Activated CD8-positive, alpha-beta T cell treated with anti-CD3 and anti-CD28 coated beads, Interleukin-2, amount 10 ng/mL, durations not matched to agents 7 days and 5 days (primary cell): Measurements from ENCODE around the gene RPS27L. TPM values are rescaled to one million over a fixed set of nuclear protein-coding genes. Genes with fewer than 3 reads are reported as not detected.

ENCODE experiments used
- ATAC-seq: fragments of 150-1000 bp; cut with Tn5 transposase; one replicate; pipeline ENCODE4 v1.10.0; 2021; ENCODE audit warnings: moderate library complexity
- CTCF ChIA-PET: fragments of 350-600 bp; sonication (Branson Sonifier 250); formaldehyde crosslinking; loops from one replicate; lab custom pipeline; 2021; ENCODE audit warnings: antibody characterized with exemption; lab: Charles Lee
- POLR2A ChIA-PET: fragments of 350-600 bp; sonication (Branson Sonifier 250); formaldehyde crosslinking; loops from one replicate; lab custom pipeline; 2021; ENCODE audit warnings: antibody characterized with exemption; lab: Charles Lee
- DNase-seq: peaks from one replicate; pipeline ENCODE4 v3.0.0-alpha.2; 2020
- H3K27ac Mint-ChIP-seq: one replicate; pipeline ENCODE4 v1.8.0; 2021; ENCODE audit warnings: mild to moderate bottlenecking, mixed read lengths
- H3K27me3 Mint-ChIP-seq: one replicate; pipeline ENCODE4 v1.8.0; 2021; ENCODE audit warnings: low read depth, mixed read lengths
- H3K36me3 Mint-ChIP-seq: one replicate; pipeline ENCODE4 v1.8.0; 2021; ENCODE audit warnings: low read depth, mixed read lengths
- H3K4me1 Mint-ChIP-seq: one replicate; pipeline ENCODE4 v1.8.0; 2021; ENCODE audit warnings: low read depth, mixed read lengths
- H3K4me3 Mint-ChIP-seq: one replicate; pipeline ENCODE4 v1.8.0; 2021; ENCODE audit warnings: mild to moderate bottlenecking, mixed read lengths
- H3K9me3 Mint-ChIP-seq: one replicate; pipeline ENCODE4 v1.8.0; 2022; ENCODE audit warnings: mixed read lengths; ENCODE audit not compliant: insufficient read depth
- total RNA-seq, 2 experiments: library from RNA; stranded (reverse); gene quantifications; one replicate each; pipeline ENCODE4 v1.2.3, GENCODE V29; 2021

RPS27L gene
- total RNA-seq, 2 experiments from 2014 or later = 235 to 238 TPM

DNA sequence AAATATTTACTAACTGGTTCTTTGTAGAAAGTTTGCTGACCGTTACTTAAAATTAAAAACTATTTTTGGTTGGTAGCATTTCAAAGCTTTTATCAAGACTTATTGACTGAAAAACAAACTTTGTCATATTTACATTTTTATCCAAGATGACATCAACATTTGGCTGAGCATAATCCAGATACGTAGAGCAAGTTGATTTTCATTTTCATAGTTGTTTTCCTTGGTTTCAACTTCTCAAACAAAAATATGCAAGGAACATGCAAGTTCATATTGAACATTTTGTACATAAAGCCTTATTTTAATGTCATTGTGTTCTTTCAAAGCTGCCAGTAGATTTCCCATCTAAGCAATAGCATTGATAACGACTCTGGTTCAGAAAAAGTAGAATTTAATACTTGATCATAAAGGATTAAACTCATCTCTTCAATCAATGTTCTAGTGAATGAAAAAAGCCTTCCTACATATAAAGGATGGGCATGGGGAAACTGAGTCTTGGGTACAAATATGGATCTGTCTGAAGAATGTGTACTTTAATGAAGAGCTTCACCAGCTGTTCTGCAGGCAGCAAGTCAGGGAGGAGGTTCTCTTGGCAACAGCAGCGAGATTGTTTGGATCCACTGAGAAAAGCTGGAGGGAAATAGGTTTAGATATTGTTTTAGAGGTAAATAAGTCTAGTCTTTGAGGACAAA lies 37.7 kb upstream of the RPS27L start:
- Mint-ChIP-seq H3K36me3 (peaks cover 72% of the 10 kb centered on the region), H3K27ac (peak overlapping the region; percentile 85), H3K4me1 (peaks cover 85% of the 10 kb centered on the region), H3K4me3 (peak overlapping the region; percentile 51), H3K9me3 (no peaks in the 10 kb centered on the region), H3K27me3 (no peaks in the 10 kb centered on the region)
- ATAC-seq (no peak), DNase-seq (no peak)
- ChIA-PET POLR2A (interaction anchor here (0.6 to 6.0 kb wide), 9 partner anchors 8 to 845 kb away, joined by 3 to 58 read pairs (median 9); partner anchors contain the start of genes APH1B and RPS27L), CTCF (interaction anchor here (0.9 to 8.7 kb wide), 13 partner anchors 9 to 292 kb away, joined by 3 to 98 read pairs (median 5); no protein-coding TSS in a partner anchor)

GRCh38 chr15:63194302-63194701 lies 37.0 kb upstream of the RPS27L start:
- ChIA-PET POLR2A (interaction anchor here (0.5 to 6.0 kb wide), 8 partner anchors 9 to 83 kb away, joined by 3 to 58 read pairs (median 8); partner anchors contain the start of genes APH1B and RPS27L), CTCF (interaction anchor here (1.3 to 8.7 kb wide), 7 partner anchors 9 to 52 kb away, joined by 3 to 98 read pairs (median 6); no protein-coding TSS in a partner anchor)
- peak overlapping the region; percentile 99 for H3K4me3 Mint-ChIP-seq
- H3K36me3 Mint-ChIP-seq = peaks cover 66% of the 10 kb centered on the region
- ATAC-seq (no peak), DNase-seq (no peak)
- no peaks in the 10 kb centered on the region for H3K9me3 Mint-ChIP-seq
- peak overlapping the region; percentile 86 for H3K27ac Mint-ChIP-seq
- peaks cover 77% of the 10 kb centered on the region for H3K4me1 Mint-ChIP-seq
- H3K27me3 Mint-ChIP-seq = no peaks in the 10 kb centered on the region

- Mint-ChIP-seq H3K4me1 (peaks cover 75% of the 10 kb centered on the region), H3K4me3 (peak overlapping the region; percentile 99), H3K27me3 (no peaks in the 10 kb centered on the region), H3K36me3 (peaks cover 53% of the 10 kb centered on the region), H3K9me3 (no peaks in the 10 kb centered on the region), H3K27ac (peak overlapping the region; percentile 94)
- ChIA-PET POLR2A (interaction anchor here (0.9 to 6.0 kb wide), 11 partner anchors 11 to 99 kb away, joined by 3 to 58 read pairs (median 7); partner anchors contain the start of gene RPS27L), CTCF (interaction anchor here (0.9 to 8.7 kb wide), 9 partner anchors 11 to 145 kb away, joined by 3 to 98 read pairs (median 12); no protein-coding TSS in a partner anchor)
- DNase-seq (no peak), ATAC-seq (no peak)
Observed at GRCh38 chr15:63192619-63193206, 35.4 kb upstream of the RPS27L start.

DNA sequence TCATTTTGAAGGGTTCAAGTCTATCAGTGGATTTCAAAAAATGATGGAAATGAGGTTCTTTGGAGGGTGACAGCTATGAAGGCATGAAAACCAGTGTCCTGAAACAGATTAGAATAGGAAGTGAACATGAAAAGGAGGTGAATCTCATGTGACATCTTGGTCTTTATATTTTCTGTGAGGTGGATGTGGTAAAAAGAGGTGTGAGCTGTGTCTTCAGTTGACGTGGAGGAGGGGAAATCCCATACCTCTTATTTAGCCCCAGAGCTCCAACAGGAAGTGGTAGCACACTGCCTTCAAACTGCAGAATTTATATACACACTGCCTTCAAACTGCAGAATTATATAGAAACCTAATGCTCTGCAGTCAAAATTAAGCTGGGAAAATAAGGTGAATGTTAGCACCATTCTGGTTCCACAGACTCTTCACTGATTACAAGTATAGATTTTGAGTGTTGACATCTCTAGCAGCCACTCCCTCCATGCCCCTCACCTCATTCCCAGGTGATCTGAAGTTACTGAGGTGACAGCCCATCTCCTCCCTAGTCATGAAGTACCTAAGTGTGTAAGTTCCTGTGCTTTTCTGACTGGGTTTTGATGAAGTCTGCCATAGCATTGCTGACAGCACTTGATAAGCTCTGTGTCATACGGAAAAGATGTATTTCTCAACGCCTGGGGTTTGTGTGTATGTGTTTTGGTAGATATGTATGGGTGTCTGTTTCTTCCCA lies 34.8 kb upstream of the RPS27L start:
- no peaks in the 10 kb centered on the region for H3K27me3 Mint-ChIP-seq
- POLR2A ChIA-PET = interaction anchor here (0.7 to 6.0 kb wide), 16 partner anchors 11 to 313 kb away, joined by 3 to 58 read pairs (median 4); partner anchors contain the start of gene RPS27L
- peak; percentile 80 for DNase-seq
- CTCF ChIA-PET = interaction anchor here (0.9 to 8.7 kb wide), 15 partner anchors 11 to 144 kb away, joined by 3 to 98 read pairs (median 8); partner anchors contain the start of gene RPS27L
- H3K9me3 Mint-ChIP-seq = no peaks in the 10 kb centered on the region
- H3K27ac Mint-ChIP-seq = peak overlapping the region; percentile 94
- peak overlapping the region; percentile 99 for H3K4me3 Mint-ChIP-seq
- H3K4me1 Mint-ChIP-seq = peaks cover 70% of the 10 kb centered on the region
- peaks cover 49% of the 10 kb centered on the region for H3K36me3 Mint-ChIP-seq
- ATAC-seq = peak; percentile 48

- ChIA-PET CTCF (interaction anchor here (0.7 to 8.7 kb wide), 13 partner anchors 12 to 317 kb away, joined by 3 to 98 read pairs (median 10); partner anchors contain the start of gene RPS27L), POLR2A (interaction anchor here (1.0 to 6.0 kb wide), 10 partner anchors 12 to 314 kb away, joined by 3 to 58 read pairs (median 8); partner anchors contain the start of gene RPS27L)
- Mint-ChIP-seq H3K4me1 (peaks cover 64% of the 10 kb centered on the region), H3K4me3 (peak overlapping the region; percentile 99), H3K27me3 (peaks cover 2% of the 10 kb centered on the region), H3K36me3 (peaks cover 42% of the 10 kb centered on the region), H3K9me3 (no peaks in the 10 kb centered on the region), H3K27ac (peak overlapping the region; percentile 95)
- no peak for ATAC-seq
- DNase-seq = no peak
Observed at GRCh38 chr15:63190769-63191649, 33.7 kb upstream of the RPS27L start.

- ChIA-PET POLR2A (interaction anchor here (1.1 to 6.0 kb wide), 4 partner anchors 13 to 33 kb away, joined by 4 to 58 read pairs (median 32); partner anchors contain the start of gene RPS27L), CTCF (interaction anchor here (0.7 to 8.7 kb wide), 10 partner anchors 11 to 318 kb away, joined by 3 to 98 read pairs (median 10); partner anchors contain the start of gene RPS27L)
- H3K27ac Mint-ChIP-seq = peak overlapping the region; percentile 95
- peaks cover 3% of the 10 kb centered on the region for H3K27me3 Mint-ChIP-seq
- peak overlapping the region; percentile 99 for H3K4me3 Mint-ChIP-seq
- peaks cover 35% of the 10 kb centered on the region for H3K36me3 Mint-ChIP-seq
- ATAC-seq (no peak), DNase-seq (no peak)
- peaks cover 56% of the 10 kb centered on the region for H3K4me1 Mint-ChIP-seq
- H3K9me3 Mint-ChIP-seq = no peaks in the 10 kb centered on the region
Observed at GRCh38 chr15:63189941-63190768, 32.9 kb upstream of the RPS27L start.

- DNase-seq (peak; percentile 98), ATAC-seq (peak; percentile 88)
- peak within 1 kb of the TSS; percentile 95 for H3K27ac Mint-ChIP-seq
- H3K9me3 Mint-ChIP-seq = no peaks in the 10 kb centered on the region
- peaks cover 48% of the 10 kb centered on the region for H3K4me1 Mint-ChIP-seq
- H3K27me3 Mint-ChIP-seq = peaks cover 3% of the 10 kb centered on the region
- peak within 1 kb of the TSS; percentile 99 for H3K4me3 Mint-ChIP-seq
- ChIA-PET POLR2A (interaction anchor here (0.7 to 2.8 kb wide), 7 partner anchors 14 to 102 kb away, joined by 3 to 20 read pairs (median 4); partner anchors contain the start of gene RPS27L), CTCF (no interaction called here)
- peaks cover 29% of the 10 kb centered on the region for H3K36me3 Mint-ChIP-seq
Observed at GRCh38 chr15:63188926-63189871, 31.9 kb upstream of the RPS27L start, which contains the start of gene RAB8B. RAB8B (plus strand) TSS chr15:63189606; CDS start chr15:63189625, 19 bp downstream.

DNA sequence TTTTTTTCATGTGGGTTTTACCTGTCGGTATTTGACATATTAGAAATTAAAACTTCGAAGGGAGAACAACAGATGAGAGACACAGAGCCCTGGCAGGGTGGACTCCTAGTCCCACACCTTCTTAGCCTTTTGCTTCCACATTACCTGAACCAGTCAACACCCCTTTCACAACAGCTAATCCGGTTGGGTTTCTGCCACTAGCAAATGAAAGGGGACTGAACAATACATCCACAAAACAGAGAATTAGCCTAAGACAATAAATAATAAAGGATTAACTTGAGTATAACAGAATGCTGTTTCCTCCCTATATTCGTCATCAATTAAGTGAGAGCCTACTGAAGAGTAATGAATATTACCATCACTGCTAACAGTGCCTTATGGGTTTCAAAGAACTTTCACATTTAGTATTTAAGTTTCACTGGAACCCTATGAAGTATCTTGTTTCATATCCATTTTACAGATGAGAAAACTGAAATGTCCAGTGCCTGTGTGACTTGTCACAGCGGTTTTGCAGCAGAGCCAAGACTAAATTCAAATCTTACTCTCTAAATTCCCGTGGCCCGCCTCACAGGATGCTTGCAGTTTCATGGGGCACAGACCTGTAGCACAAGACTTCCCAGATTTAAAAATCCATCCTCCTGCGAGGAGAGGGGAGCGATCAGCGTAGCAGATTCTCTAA lies 31.1 kb upstream of the RPS27L start:
- Mint-ChIP-seq H3K4me1 (peaks cover 41% of the 10 kb centered on the region), H3K27ac (peak overlapping the region; percentile 92), H3K27me3 (peaks cover 3% of the 10 kb centered on the region), H3K9me3 (no peaks in the 10 kb centered on the region), H3K4me3 (peak overlapping the region; percentile 99), H3K36me3 (peaks cover 23% of the 10 kb centered on the region)
- ATAC-seq (no peak), DNase-seq (no peak)
- POLR2A ChIA-PET = interaction anchor here (1.0 to 2.8 kb wide), 4 partner anchors 22 to 56 kb away, joined by 3 to 20 read pairs (median 6); partner anchors contain the start of gene RPS27L
- CTCF ChIA-PET = interaction anchor here (0.9 kb wide), 1 partner anchor 21 kb away, joined by 3 read pairs; no protein-coding TSS in a partner anchor
